Measurements from ENCODE around the gene LAMA4.

Gene LAMA4

DNA sequence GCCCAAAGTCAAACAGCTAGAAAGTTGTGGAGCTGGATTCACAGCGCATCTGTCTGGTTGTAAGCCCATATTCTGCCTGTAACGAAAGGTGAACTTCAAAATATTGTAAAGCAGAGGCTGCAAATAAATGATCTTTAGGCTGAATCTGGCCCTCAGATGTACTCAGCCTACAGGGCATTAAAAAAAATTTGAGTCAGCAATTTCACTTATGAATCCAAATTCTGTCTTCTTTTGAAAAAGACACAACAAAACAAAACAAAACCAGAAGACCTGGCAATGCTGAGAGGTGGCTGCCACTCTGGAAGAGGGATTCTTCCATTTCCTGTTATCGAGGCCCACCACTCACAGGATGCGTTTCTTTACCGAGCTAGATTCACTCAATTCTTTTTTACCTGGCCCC is 7.1 kb downstream of the LAMA4 start:
- TF ChIP-seq JUND (IDR thresholded peaks at IDR 0.05; ENCODE audit: low read depth) = no peak
- in situ Hi-C loops (cut with HindIII; ENCODE audit: low pct_unique_long_range_greater_than_20kb, low sequenced_read_pairs) = no loop called here
- DNase-seq (ENCODE audit: low read depth in 1 of 2, low spot score in 1 of 2) = no peak

DNA sequence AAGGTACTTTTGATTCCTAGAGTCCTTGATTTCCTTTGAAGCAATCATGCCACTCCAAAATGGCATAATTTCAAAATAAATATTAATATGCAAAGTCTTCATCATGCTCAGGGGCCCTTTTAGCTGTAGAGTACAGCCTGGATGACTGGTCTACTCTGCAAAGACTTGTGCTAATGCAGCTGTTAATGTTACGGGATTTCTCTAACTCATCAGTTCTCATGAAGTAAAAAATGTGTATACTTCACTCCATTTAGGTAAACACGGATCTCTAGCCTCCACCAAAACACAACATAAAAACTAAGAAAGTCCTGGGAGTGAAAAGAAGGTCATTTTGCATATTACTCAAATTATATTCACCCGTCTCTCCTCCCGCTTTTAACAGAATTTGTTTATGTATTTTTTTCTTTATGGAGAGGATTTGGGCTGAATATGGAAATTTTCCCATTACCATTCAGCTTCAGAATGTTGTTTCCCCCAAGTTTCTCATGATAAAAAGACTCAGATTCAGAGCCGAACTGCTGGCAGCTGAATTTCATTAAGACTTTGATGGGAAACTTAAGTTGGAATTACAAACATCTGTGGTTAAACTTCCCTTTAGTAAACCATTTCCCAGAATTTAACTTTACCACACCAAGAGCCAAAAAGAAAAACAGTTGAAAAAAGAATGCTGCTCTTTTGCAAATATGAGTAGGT is 8.7 kb downstream of the LAMA4 start:
- in situ Hi-C loops (cut with HindIII; ENCODE audit: low pct_unique_long_range_greater_than_20kb, low sequenced_read_pairs) = no loop called here
- no peak for TF ChIP-seq JUND (IDR thresholded peaks at IDR 0.05; ENCODE audit: low read depth)
- no peak for DNase-seq (ENCODE audit: low read depth in 1 of 2, low spot score in 1 of 2)

DNA sequence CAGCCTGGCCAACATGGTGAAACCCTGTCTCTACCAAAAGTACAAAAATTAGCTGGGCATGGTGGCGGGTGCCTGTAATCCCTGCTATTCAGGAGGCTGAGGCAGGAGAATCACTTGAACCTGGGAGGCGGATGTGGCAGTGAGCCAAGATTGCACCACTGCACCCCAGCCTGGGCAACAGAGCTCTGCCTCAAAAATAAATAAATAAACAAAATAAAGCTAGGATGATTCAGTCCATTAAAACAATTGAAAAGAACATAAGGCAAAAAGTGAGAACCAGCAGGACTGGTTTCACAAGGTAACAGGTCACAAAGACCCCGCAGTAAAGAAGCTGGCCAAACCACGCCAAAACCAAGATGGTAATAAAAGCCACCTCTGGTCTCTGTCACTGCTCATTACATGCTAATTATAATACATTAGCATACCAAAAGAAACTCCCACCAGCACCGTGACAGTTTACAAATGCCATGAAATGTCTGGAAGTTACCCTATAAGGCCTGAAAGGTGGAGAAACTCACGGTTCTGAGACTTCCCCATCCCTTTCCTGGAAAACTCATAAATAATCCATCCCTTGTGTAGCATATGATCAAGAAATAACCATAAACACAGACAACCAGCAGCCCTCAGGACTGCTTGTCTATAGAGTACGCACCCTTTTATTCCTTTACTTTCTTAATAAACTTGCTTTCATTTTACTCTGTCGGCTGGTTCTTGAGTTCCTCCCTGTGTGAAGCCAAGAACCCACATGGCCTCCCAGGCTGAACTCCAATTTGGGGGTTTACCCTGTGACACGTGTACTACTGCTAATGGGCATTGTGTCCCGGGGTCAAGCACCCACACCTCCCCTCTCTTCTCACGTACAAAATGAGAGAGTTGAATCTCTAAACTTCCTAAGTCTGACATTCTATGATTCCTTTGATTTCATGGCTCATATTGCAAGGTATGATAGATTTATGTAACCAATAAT is 10.2 kb downstream of the LAMA4 start:
- DNase-seq (ENCODE audit: low read depth in 1 of 2, low spot score in 1 of 2) = peak in 1 of 2 experiments; percentile 39
- in situ Hi-C loops (cut with HindIII; ENCODE audit: low pct_unique_long_range_greater_than_20kb, low sequenced_read_pairs) = no loop called here
- TF ChIP-seq JUND (IDR thresholded peaks at IDR 0.05; ENCODE audit: low read depth) = no peak

DNA sequence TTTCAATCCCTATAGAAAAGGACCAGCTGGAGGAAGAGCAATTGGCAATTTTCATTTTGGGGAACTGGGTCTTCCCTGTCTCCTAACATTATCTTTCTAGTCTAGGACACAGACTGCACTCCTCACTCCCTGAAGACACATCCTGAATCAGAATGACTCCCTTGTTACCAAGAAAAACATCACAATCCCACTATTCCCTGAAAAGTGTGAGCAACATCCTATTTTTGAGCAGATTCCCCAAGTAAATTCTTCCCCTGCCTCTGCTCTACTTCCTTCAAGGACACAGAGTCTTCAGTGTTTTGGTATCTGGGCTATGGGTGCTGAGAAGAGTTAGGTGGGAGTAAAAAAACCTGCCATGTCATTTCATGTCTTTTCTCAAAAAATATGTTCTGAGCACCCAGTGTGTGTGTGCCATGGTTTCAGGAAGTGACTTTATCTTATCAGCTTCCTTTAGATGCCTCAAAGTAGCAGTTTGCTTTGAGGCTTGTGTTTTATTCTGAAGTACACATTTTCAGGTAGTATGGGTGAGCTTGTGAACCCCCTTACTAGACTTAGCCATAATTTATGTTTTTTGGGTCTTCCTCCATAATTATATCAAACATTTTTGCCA is 12.4 kb downstream of the LAMA4 start:
- TF ChIP-seq JUND (IDR thresholded peaks at IDR 0.05; ENCODE audit: low read depth) = no peak
- in situ Hi-C loops (cut with HindIII; ENCODE audit: low pct_unique_long_range_greater_than_20kb, low sequenced_read_pairs) = no loop called here

DNA sequence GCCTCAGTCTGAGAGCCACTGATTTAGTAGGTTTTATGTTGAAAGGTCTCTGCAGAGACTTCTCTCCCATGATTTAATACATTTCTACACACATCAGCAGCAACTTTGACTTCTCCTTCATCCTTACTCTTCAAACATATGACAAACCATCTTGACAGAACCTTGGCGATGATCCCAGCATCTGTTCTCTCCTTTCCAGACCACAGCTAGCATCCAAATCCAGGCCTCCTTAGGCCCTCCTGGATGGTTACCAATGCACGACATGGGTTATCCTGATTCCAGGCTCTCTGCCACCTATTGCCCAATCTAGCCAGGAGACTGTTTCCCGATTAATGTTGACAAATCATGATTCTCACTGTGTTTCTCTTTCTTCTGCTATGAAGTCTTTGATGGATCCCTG is 16.8 kb downstream of the LAMA4 start:
- TF ChIP-seq JUND (IDR thresholded peaks at IDR 0.05; ENCODE audit: low read depth) = no peak
- in situ Hi-C loops (cut with HindIII; ENCODE audit: low pct_unique_long_range_greater_than_20kb, low sequenced_read_pairs) = no loop called here
- no peak for DNase-seq (ENCODE audit: low read depth in 1 of 2, low spot score in 1 of 2)

More for the DNA sequence above, 12.4 kb downstream of the LAMA4 start:
- DNase-seq (ENCODE audit: low read depth in 1 of 2, low spot score in 1 of 2) = no peak

DNA sequence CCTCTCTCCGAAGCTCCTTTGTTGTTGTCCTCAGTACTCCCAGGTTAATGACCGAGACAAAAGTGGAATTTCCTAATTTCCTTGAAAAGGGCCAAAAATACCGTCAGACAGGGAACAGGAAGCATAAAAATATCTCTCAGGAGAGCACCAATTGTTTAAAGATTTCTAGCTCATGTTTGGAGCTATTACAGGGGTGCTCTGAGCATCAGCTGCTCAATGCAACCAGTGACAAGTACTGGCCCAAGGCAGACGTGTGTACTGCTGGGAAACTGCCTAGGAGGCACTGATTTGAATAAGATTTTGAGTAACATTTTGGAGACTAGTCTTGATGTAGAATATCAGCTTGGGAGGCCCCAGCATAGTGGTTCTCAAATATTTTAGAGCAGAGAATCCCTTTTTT is 17.3 kb downstream of the LAMA4 start:
- in situ Hi-C loops (cut with HindIII; ENCODE audit: low pct_unique_long_range_greater_than_20kb, low sequenced_read_pairs) = no loop called here
- no peak for DNase-seq (ENCODE audit: low read depth in 1 of 2, low spot score in 1 of 2)
- no peak for TF ChIP-seq JUND (IDR thresholded peaks at IDR 0.05; ENCODE audit: low read depth)

DNA sequence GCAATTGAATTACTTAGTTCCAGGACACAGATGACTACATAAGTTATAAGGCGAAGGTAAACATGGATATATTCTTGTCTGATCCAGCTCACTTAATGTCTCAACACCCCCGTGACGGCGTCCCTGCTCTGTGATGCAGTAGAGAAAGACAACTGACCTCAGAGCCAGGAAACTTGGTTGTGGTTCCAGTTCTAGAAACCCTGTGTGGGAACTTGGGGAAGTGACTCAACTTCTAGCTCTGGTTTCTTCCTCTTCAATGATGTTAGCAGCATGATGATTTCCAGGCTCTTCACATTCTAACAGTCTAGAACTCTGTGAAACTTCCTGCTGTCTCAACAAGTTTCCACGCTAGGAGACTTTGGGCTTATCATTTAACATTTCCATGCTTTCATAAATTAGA is 18.4 kb downstream of the LAMA4 start:
- DNase-seq (ENCODE audit: low read depth in 1 of 2, low spot score in 1 of 2) = no peak
- in situ Hi-C loops (cut with HindIII; ENCODE audit: low pct_unique_long_range_greater_than_20kb, low sequenced_read_pairs) = no loop called here

DNA sequence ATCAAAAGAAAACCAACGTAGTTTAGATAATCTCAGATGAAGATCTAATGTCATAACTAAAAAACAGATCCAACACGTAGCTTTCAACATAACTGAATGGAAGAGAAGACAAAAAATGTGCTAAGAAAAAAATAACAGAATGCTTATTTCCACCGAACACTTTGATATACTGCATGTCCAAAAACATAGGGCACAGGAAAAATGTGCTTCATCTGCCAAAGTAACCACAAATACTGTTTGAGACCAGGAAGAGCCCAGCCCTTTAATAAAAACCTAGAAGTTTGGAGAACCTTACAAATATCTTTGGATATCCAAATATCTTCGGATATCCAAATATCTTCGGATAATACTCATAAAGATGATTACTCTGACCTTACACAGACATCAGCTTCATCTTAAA is 19.8 kb downstream of the LAMA4 start:
- no peak for DNase-seq (ENCODE audit: low read depth in 1 of 2, low spot score in 1 of 2)
- in situ Hi-C loops (cut with HindIII; ENCODE audit: low pct_unique_long_range_greater_than_20kb, low sequenced_read_pairs) = no loop called here
- no peak for TF ChIP-seq JUND (IDR thresholded peaks at IDR 0.05; ENCODE audit: low read depth)

More for the DNA sequence above, 18.4 kb downstream of the LAMA4 start:
- TF ChIP-seq JUND (IDR thresholded peaks at IDR 0.05; ENCODE audit: low read depth) = no peak

DNA sequence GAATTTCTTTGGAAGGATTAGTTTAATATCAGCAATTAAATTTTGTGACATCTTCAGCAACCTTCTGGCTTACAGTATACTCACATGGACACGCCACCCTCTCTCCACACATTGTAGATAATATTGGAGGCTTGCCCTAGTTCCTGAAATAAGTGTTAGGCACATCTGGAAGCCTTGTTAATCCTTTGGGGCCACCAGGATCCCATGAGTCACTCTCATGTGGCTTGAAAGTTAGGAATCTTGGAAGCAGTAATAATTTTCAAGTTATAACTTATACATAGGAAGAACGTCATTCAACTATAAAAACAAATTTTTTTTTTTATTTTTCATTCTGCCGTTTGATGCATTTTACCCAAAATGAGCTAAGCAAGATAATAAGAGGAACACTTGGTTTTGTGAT is 20.5 kb downstream of the LAMA4 start:
- in situ Hi-C loops (cut with HindIII; ENCODE audit: low pct_unique_long_range_greater_than_20kb, low sequenced_read_pairs) = no loop called here

DNA sequence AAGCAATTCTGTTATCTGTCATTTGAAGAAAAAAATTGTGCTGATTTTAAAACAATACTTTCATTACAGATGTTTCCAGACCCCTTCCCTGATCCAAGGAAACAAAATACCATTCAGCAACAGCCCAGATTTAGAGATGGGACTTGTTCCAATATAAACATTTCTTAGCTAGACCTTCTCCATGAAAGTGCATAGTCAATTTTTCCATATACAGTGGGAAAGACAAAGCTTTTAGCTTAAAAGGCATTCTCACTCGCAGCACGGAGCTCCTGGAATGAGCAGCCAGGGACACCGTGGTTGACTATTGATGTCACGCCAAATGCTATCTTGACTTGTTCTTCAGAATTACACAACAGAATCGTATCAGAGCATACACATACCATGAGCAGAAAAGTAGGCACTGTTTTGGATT is 21.5 kb downstream of the LAMA4 start:
- DNase-seq (ENCODE audit: low read depth in 1 of 2, low spot score in 1 of 2) = no peak
- in situ Hi-C loops (cut with HindIII; ENCODE audit: low pct_unique_long_range_greater_than_20kb, low sequenced_read_pairs) = no loop called here

More for the DNA sequence above, 20.5 kb downstream of the LAMA4 start:
- no peak for TF ChIP-seq JUND (IDR thresholded peaks at IDR 0.05; ENCODE audit: low read depth)
- no peak for DNase-seq (ENCODE audit: low read depth in 1 of 2, low spot score in 1 of 2)

DNA sequence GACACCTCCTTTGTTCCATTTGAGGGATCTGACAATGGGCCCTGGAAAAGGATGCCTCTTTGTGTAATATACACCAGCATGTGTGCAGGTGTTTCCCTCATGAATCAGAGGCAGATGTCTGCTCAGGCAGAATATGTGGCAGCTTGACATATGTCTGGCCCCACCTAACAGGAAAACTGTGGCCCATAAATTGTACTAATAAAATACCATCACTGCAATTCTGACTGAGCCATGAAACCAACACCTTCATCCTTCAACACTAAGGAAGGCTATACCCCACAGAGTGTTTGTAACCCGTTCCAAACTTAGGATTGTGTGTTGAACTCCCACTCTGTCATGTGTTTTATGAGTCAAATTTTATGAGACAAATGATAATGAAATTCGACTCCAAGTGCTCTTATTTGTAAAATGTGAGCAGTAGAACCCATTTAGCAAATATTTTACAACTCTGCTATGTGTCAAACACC is 22.7 kb downstream of the LAMA4 start:
- no peak for TF ChIP-seq JUND (IDR thresholded peaks at IDR 0.05; ENCODE audit: low read depth)
- in situ Hi-C loops (cut with HindIII; ENCODE audit: low pct_unique_long_range_greater_than_20kb, low sequenced_read_pairs) = no loop called here

More for the DNA sequence above, 21.5 kb downstream of the LAMA4 start:
- TF ChIP-seq JUND (IDR thresholded peaks at IDR 0.05; ENCODE audit: low read depth) = no peak

DNA sequence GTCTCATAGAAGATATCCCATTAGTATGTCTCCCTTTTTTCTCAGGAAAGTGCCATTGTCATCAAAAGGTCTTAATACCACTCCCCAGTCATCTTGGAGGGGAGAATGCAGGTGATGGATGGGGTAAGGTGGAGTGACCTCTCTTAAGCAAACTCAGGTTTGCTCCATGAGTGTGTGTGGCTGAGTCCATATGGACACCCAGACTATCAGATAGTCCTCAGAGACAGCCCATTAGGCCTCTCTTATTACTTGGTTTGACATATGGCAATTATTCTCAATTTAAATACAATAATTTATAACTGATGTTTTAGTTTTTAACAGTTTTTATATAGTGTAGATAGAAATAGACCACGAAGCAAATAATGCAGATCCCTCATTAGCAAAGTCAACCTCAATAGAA is 23.2 kb downstream of the LAMA4 start:
- in situ Hi-C loops (cut with HindIII; ENCODE audit: low pct_unique_long_range_greater_than_20kb, low sequenced_read_pairs) = no loop called here
- TF ChIP-seq JUND (IDR thresholded peaks at IDR 0.05; ENCODE audit: low read depth) = no peak
- no peak for DNase-seq (ENCODE audit: low read depth in 1 of 2, low spot score in 1 of 2)

More for the DNA sequence above, 22.7 kb downstream of the LAMA4 start:
- DNase-seq (ENCODE audit: low read depth in 1 of 2, low spot score in 1 of 2) = no peak
